GM23248 (cell line): Measurements from ENCODE around the gene CALML3. TPM values are rescaled to one million over a fixed set of nuclear protein-coding genes. Genes with fewer than 3 reads are reported as not detected.

Experiments used
- DNase-seq: peaks from one replicate; pipeline ENCODE4 v3.0.0-alpha.2; 2015
- H2AFZ ChIP-seq: fragments of 200-600 bp; sonication (generic); 2 replicates; pipeline ENCODE4 v1.6.1; 2016; ENCODE audit warnings: antibody characterized with exemption
- H3F3A ChIP-seq: fragments of 200-600 bp; sonication (generic); 2 replicates; pipeline ENCODE4 v1.6.1; 2016; ENCODE audit warnings: mild to moderate bottlenecking, antibody characterized with exemption, mixed run types; ENCODE audit not compliant: insufficient read depth
- H3K27ac ChIP-seq: fragments of 200-600 bp; sonication (generic); 2 replicates; pipeline ENCODE4 v1.5.1; 2016; ENCODE audit warnings: mild to moderate bottlenecking
- H3K27me3 ChIP-seq: fragments of 200-600 bp; sonication (generic); replicated peaks from 2 replicates; pipeline ENCODE4 v1.6.1; 2016; ENCODE audit warnings: mild to moderate bottlenecking; ENCODE audit not compliant: insufficient read depth
- H3K36me3 ChIP-seq: fragments of 200-600 bp; sonication (generic); 2 replicates; pipeline ENCODE4 v1.6.1; 2016; ENCODE audit warnings: low read depth, mild to moderate bottlenecking
- H3K4me1 ChIP-seq: fragments of 200-600 bp; sonication (generic); 2 replicates; pipeline ENCODE4 v1.6.1; 2016; ENCODE audit warnings: mild to moderate bottlenecking; ENCODE audit not compliant: insufficient read depth
- H3K4me2 ChIP-seq: fragments of 200-600 bp; sonication (generic); one replicate; pipeline ENCODE4 v1.6.1; 2016; ENCODE audit warnings: mild to moderate bottlenecking; ENCODE audit not compliant: unreplicated experiment
- H3K4me3 ChIP-seq: fragments of 200-600 bp; sonication (generic); 2 replicates; pipeline ENCODE4 v1.5.1; 2016; ENCODE audit warnings: mild to moderate bottlenecking
- H3K79me2 ChIP-seq: fragments of 200-600 bp; sonication (generic); 2 replicates; pipeline ENCODE4 v1.6.1; 2016; ENCODE audit warnings: mild to moderate bottlenecking; ENCODE audit not compliant: insufficient read depth
- H3K9ac ChIP-seq: fragments of 200-600 bp; sonication (generic); 2 replicates; pipeline ENCODE4 v1.6.1; 2016; ENCODE audit warnings: mild to moderate bottlenecking
- H3K9me2 ChIP-seq: fragments of 200-600 bp; sonication (generic); 2 replicates; pipeline ENCODE4 v1.6.1; 2016; ENCODE audit warnings: mixed run types, mild to moderate bottlenecking, moderate library complexity; ENCODE audit not compliant: insufficient read depth
- H3K9me3 ChIP-seq: fragments of 200-600 bp; sonication (generic); one replicate; pipeline ENCODE4 v1.6.1; 2017; ENCODE audit warnings: low read depth
- H4K20me1 ChIP-seq: fragments of 200-600 bp; sonication (generic); 2 replicates; pipeline ENCODE4 v1.6.0; 2016; ENCODE audit not compliant: insufficient read depth
- EZH2 ChIP-seq: fragments of 200-600 bp; sonication (generic); IDR thresholded peaks from 2 replicates; pipeline ENCODE4 v1.6.1; 2018; ENCODE audit warnings: antibody characterized with exemption, mild to moderate bottlenecking; ENCODE audit not compliant: insufficient read depth, poor library complexity, severe bottlenecking
- EZH2phosphoT487 ChIP-seq: fragments of 200-600 bp; sonication (generic); IDR thresholded peaks from 2 replicates; pipeline ENCODE4 v1.6.1; 2018; ENCODE audit warnings: antibody characterized with exemption, moderate library complexity, mild to moderate bottlenecking, low read depth; ENCODE audit not compliant: insufficient read depth
- WGBS, 2 experiments: methylation state at CpG; one replicate each; pipeline ENCODE4 v1.1.6; 2015 to 2017; ENCODE audit warnings: low lambda C conversion rate in 2 of 2, low coverage in 1 of 2; ENCODE audit errors: missing lambda C conversion rate in 2 of 2; 5-methylcytosine and 5-hydroxymethylcytosine counted together
- in situ Hi-C: fragments of 300-500 bp; cut with MboI; formaldehyde crosslinking; loops from 2 replicates; pipeline ENCODE4 v1.15.0; 2020
- polyA plus RNA-seq: library from polyadenylated mRNA; unstranded; fragments of >200 nt; fragmentation: Nextera tagmentation; extraction: Ambion mirVana; gene quantifications from 2 replicates; pipeline ENCODE4 v1.2.1, GENCODE V29; 2016
- total RNA-seq: library from RNA; depleted of rRNA; stranded (reverse); fragments of >200 nt; shearing (Covaris generic); gene quantifications from 2 replicates; pipeline ENCODE4 v1.2.3, GENCODE V29; 2014

Gene CALML3
- total and polyA plus RNA-seq, 2 experiments from 2014 or later: not detected

- in situ Hi-C loops: no loop called here
- DNase-seq: no peak
Observed at GRCh38 chr10:5500910-5501309, 23.9 kb upstream of the CALML3 start.

DNA sequence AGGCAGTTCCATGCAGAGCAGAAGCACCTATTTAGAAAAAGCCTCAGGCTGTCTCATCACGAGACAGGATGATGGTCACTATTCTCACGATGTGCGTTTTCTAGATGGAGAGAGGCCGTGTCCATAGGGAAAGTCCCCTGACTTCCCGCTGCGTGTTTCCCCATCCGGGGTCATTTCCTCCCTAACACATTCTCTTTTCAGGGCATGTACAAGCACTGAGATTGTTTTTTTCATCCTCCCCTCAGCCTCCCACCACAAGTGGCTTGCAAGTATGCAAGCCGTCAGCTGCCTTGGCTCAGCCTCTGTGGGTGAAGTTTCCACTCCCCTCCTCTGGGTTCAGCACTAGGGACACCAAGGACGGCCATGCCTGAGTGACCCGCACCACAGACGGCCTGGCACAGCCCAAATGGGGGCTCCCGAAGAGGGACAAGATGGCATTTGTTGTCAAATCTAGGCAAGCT is 22.7 kb upstream of the CALML3 start:
- in situ Hi-C loops: no loop called here
- no peak overlapping the region for H3K4me3 ChIP-seq
- no peak for DNase-seq
- no peaks in the 10 kb centered on the region for H3F3A ChIP-seq
- H3K9me2 ChIP-seq: no peaks in the 10 kb centered on the region
- no peaks in the 10 kb centered on the region for H4K20me1 ChIP-seq
- no peaks in the 10 kb centered on the region for H3K4me1 ChIP-seq
- no peak overlapping the region for H3K27ac ChIP-seq
- no peaks in the 10 kb centered on the region for H3K79me2 ChIP-seq
- H3K4me2 ChIP-seq: no peak overlapping the region
- H3K9ac ChIP-seq: no peak overlapping the region
- H3K9me3 ChIP-seq: no peaks in the 10 kb centered on the region
- H3K36me3 ChIP-seq: no peaks in the 10 kb centered on the region
- TF ChIP-seq EZH2phosphoT487 (no peak), EZH2 (no peak)
- no peak overlapping the region for H2AFZ ChIP-seq
- WGBS, 2 experiments: 82 to 87% methylated on average over 12 of the region's 12 CpGs
- no peaks in the 10 kb centered on the region; the same call in 1 of the 2 replicates for H3K27me3 ChIP-seq

More at GRCh38 chr10:5500910-5501309, 23.9 kb upstream of the CALML3 start:
- Histone ChIP-seq H3F3A (no peaks in the 10 kb centered on the region), H3K4me2 (no peak overlapping the region), H3K4me1 (no peaks in the 10 kb centered on the region), H3K27me3 (no peaks in the 10 kb centered on the region; the same call in 1 of the 2 replicates), H2AFZ (no peak overlapping the region), H4K20me1 (no peaks in the 10 kb centered on the region), H3K27ac (no peak overlapping the region), H3K36me3 (no peaks in the 10 kb centered on the region), H3K79me2 (no peaks in the 10 kb centered on the region), H3K9ac (no peak overlapping the region), H3K9me2 (no peaks in the 10 kb centered on the region), H3K4me3 (no peak overlapping the region), H3K9me3 (no peaks in the 10 kb centered on the region)
- WGBS, 2 experiments: 61 to 66% methylated on average over 5 of the region's 5 CpGs
- no peak for TF ChIP-seq EZH2
- TF ChIP-seq EZH2phosphoT487: no peak

GRCh38 chr10:5502571-5503476 is 21.9 kb upstream of the CALML3 start:
- no peaks in the 10 kb centered on the region for H3K9me3 ChIP-seq
- no peaks in the 10 kb centered on the region; the same call in 1 of the 2 replicates for H3K27me3 ChIP-seq
- no peak overlapping the region for H3K27ac ChIP-seq
- H4K20me1 ChIP-seq: no peaks in the 10 kb centered on the region
- H3K4me1 ChIP-seq: no peaks in the 10 kb centered on the region
- H3K9me2 ChIP-seq: no peaks in the 10 kb centered on the region
- H2AFZ ChIP-seq: no peak overlapping the region
- H3F3A ChIP-seq: no peaks in the 10 kb centered on the region
- DNase-seq: no peak
- no peaks in the 10 kb centered on the region for H3K79me2 ChIP-seq
- H3K9ac ChIP-seq: no peak overlapping the region
- H3K4me2 ChIP-seq: no peak overlapping the region
- in situ Hi-C loops: no loop called here
- H3K36me3 ChIP-seq: no peaks in the 10 kb centered on the region
- 61 to 67% methylated on average over 14 of the region's 14 CpGs for WGBS, 2 experiments
- TF ChIP-seq EZH2 (no peak), EZH2phosphoT487 (no peak)
- no peak overlapping the region for H3K4me3 ChIP-seq

- Histone ChIP-seq H3K4me2 (no peak overlapping the region), H4K20me1 (no peaks in the 10 kb centered on the region), H3K79me2 (no peaks in the 10 kb centered on the region), H3K9me3 (no peaks in the 10 kb centered on the region), H3K27ac (no peak overlapping the region), H3K9ac (no peak overlapping the region), H2AFZ (no peak overlapping the region), H3K4me3 (no peak overlapping the region), H3F3A (no peaks in the 10 kb centered on the region), H3K4me1 (no peaks in the 10 kb centered on the region), H3K36me3 (no peaks in the 10 kb centered on the region), H3K9me2 (no peaks in the 10 kb centered on the region), H3K27me3 (no peaks in the 10 kb centered on the region; the same call in 1 of the 2 replicates)
- in situ Hi-C loops: no loop called here
- TF ChIP-seq EZH2phosphoT487 (no peak), EZH2 (no peak)
- WGBS, 2 experiments: 58 to 70% methylated on average over 3 of the region's 3 CpGs
- DNase-seq: no peak
Observed at GRCh38 chr10:5503477-5503835, 21.3 kb upstream of the CALML3 start.
